ENCODE data around the gene FOXP1.

FOXP1 gene

DNA sequence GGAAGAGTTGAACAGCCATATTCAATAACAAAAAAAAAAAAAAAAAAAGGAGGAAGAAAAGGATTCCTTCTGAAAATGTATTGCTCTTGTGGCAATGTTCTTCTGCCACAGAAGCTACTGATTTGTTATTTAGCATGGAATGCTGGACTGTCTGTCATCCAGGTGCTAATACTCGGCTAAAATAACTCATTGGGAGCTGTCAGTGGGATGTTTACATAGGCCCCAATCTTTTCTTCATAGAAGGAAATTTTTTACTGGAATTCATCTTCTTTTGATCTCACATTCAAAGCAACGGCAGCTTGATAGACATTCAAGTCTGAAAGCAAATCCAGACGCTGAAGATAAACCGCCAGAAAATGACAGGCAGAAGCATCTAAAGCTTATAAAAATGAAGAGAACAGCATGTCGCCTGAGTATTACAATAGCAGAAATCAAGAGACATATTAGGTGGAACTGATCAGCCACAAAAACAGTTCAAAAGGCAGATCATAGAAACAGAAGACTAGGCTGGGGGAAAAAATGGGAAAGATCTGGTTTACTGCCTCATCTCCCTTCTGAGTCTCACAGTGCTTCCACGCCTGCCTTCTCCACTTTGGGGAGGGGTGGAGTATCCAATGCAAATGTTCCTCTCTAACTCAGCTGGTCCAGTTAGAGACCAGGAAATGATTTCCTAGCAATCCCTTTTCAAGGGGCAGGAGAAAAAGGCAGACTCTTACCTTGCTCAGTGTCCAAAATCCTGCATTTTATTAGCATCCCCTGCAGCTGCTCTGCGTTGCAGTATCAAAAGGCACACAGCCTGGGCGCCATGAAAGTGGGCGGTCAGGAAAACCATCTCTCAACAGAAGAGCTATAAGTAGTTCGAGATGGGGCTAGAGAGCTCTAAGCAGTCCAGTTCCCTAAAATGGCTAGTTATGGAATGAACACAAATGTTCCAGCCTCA, 451.9 kb downstream of the FOXP1 start:
- DNase-seq, result no peak

DNA sequence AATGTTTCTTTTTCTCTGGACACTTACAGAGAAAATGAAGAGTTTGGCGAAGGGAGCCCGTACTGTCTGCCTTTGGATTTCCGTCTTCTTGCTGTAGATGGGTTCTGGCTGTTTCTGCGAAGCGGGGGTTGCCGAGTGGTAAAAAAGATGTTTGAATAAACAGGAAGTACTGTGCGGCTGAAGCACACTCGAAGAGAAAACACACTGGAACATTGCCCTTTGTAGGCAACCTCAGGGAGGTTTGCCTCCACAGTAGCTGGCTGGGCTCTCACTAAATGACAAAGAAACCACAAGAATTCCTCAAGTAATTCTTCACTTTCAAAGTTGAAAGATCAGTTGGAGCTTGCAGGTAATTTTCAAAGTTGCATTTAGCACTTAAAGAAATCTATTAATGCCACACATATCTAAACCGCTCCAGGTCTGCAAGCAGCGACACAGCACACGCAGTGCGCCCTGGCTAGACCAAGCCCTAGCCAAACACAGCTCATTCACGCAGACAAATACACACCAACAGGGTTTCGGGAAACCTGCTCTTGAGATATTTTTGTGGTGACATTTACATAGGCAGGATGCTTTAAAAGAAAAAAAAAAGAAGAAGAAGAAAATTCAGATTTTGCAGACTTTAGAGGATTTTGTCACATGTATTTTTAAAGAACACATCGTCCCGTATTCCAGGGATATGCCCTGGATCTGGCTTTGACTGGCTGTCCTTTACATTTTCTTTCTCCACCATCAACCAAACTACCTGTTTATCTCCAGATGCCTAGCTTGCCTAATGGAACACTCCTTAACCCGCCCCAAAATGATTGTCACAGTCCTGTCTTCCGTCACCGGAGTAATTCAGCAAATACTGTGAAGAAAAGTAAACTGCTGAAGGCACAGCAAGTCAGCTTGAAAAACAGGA, 452.8 kb downstream of the FOXP1 start:
- peak; percentile 62 to 72 for DNase-seq

DNA sequence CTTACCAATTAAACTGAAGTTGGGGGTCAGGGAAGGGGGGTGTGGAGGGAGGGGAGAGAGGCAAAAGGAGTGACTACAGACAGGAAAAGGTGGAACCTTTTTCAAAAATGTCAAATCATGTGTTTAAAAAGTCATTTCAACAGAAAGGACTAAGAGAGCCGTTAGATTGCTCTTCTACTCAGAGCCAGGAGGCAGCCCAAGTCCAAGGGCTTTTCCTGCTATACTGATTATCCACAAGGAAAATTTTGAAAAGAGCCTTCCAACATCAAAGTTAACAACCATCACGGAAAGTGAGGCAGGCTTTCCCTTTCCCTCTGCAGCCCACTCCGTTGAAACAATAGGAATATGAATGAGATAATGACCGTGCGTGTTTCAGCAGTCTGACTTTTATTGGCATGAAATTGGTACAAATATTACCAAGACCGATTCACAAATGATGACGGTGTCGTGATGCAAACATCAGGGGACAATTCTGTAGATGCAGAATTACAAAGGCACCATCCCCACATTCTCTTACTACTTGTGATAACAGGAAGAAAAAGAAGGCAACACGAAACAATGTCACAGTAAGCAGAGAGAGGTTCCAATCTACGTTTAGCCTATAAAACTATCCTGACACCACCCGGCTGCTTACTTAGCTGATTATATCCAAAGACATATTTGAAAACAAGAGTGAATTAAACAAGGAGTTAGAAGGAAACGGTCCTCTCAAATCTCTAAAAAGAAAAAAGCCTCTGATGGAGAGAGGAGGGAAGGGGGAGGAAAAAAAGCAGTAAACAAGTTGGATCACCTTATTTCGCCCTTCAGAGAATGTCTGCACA, 453.7 kb downstream of the FOXP1 start:
- DNase-seq, result peak in 1 of 2 donors; percentile 43

DNA sequence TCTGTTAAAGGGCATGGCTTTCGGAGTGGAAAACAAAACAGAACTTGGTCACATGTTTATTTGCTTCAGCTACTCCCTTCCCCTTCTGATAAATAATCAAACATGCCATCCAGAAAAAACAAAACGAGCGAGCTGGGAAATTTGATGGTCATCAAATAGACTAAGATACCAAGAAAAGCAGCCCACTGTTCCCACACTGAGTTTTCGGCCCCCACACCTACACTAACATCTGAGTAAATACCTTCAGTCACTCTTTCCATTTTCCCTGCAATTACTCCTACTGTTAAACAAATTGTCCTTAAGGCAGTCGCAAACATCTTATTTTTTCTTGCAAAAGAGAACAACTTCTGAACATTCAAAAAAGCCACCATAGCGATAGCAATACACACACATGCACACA, 454.6 kb downstream of the FOXP1 start:
- peak in 1 of 2 donors; percentile 59 for DNase-seq

DNA sequence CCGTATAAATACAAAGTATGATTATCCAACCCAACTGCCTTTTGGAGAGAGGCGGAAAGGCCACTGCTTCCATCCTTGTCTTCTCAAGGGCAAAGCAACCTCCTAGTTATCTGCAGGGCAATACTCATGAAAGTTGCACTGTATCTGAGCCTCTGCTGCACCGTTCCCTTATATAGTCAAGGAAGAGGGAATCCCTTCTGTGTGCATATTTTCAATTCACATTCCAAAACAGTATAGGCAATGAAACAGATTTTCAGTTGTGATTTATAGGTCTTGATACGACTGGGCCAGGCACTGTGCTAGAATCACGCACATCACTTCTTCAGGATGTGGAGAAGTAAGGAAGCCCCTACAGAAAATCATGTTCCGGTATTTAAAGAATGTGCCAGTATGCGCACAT, 455.7 kb downstream of the FOXP1 start:
- no peak for DNase-seq

DNA sequence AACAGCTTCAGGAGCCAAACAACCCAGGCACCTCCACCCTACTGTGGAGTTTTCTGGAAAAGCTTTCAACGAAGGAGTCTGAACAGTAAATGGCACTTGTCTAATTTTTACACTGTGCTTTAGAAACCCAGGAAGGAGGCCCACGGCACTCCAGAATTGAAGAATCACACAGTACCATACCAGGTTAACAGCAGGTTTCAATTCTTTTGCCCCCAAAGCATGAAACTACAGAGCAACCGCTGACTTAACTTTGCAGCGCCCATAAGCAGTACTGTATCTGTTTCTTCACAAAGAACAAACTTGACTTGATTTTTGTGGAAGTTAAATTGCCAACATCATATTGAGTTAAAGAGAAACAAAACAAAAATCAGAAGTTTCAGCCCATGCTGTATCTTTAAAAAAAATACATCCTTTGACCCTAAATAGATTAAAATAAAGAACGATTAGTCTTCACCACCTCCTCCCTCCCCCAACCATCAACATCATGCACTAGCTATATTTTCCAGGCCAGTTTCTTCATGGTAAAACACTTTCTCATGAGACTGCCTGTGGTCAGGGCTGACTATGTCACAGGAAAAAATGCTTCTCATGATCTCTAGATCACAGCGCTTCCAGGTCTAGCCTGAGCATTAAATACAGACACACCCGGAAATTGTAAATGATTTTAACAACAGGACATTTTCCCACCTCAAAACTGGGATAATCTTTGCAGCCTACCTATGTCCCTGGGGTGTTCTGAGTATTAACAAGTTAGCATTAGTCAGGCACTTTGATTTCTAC, 456.3 kb downstream of the FOXP1 start:
- peak; percentile 22 to 58 for DNase-seq

DNA sequence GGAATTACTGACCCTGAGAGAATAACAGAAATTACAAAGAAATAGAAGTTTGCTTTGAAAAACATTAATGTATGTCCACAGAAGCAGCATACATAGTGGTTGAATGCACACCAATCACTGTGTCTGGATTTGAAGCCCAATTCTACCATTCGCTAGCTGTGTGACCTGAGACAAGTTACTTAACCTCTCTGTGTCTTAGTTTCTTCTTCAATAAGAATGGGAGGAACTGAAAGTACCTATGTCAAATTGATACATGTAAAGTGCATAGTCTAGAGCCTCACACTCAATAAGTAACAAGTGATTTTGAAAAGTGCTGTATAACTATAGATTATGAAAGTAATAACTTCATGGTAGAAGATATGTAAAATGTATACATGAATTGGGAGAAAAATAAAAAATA, 457.8 kb downstream of the FOXP1 start:
- DNase-seq, result no peak

DNA sequence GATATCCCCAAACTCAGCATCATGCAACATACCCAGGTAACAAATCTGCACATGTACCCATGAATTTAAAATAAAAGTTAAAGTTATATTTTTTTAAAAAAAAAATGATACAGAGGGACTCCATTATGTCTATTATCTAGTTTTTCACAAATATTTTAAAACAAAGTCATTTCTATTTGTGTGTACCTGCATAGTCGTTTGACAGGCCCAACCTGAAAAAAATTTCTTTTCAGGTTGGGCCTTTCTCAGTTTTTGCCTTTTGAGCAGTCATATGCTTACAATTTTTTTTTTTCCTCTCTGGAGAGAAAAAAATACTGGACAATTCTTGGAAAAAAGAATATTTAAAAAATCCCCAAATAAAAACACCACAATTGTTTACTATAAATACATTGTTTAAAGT, 459.5 kb downstream of the FOXP1 start:
- no peak for DNase-seq

DNA sequence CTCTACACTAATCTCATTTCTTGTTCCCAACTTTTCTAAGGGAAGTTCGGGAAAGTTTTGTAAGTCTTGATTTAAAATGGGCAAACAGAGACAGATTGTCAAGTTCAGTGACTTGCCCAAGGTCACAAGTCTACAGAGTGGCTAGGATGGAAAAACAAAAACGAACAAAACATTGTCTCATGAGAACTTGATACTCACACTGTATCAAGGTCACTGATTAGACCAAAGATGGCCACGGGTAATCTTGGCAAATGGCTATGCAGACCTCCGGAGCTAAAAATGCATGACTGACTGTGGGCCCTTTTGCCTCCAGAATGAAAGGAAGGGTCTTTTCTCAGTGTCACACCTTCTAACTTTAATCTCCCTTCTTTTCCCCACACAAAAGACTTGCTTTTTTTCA, 460.9 kb downstream of the FOXP1 start:
- DNase-seq, result no peak

DNA sequence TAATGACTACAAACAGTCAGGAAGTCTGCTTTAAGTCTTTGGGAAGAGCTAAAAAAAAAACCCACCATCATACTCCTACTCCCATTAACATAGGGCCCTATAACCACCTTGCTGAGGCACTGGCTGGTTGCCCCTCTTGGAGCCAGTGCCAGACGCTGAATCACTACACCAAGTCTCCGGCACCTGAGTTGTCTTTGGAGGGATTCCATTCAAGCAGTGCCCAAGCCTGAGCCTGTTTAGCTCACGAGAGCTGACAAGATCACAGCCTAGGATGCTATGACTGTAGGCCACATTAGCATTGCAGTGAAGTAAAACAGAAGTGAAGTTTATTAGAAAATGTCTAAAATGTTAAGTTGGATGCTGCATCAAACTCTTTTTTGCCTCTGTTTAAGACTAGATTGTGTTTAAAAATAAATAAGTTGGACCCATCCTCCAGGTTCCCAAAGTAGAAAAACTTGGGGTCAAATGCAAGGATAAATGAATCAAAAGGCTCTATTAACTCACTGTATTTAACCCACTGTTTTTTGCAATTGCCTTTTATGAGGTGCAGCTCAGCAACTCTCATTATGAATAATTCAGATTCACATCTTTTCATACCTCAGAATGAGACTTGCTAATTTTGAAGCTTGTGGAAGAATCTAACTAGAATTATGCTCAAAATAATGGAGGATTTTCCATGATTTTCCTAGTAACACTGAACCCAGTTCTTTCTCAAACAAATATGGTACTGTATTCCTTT, 461.9 kb downstream of the FOXP1 start:
- DNase-seq, result no peak

DNA sequence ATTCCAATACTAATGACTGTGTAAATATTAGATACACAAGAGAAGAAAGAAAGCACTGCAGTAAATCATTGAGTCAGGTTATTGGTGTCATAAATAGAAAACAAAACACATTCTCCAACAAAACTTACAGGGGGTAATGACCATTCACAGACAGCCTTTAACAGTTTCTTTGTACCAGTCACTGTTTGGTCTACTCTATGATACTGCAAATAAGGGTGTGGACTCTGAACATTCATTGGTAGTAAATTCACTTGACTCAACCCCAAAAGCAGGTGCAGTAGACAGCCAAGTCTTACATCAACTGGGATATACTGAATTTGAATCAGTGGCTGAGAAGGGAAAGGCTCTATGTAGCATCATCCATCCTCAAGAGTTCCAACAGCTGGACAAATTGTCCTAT, 463.5 kb downstream of the FOXP1 start:
- DNase-seq, result no peak

DNA sequence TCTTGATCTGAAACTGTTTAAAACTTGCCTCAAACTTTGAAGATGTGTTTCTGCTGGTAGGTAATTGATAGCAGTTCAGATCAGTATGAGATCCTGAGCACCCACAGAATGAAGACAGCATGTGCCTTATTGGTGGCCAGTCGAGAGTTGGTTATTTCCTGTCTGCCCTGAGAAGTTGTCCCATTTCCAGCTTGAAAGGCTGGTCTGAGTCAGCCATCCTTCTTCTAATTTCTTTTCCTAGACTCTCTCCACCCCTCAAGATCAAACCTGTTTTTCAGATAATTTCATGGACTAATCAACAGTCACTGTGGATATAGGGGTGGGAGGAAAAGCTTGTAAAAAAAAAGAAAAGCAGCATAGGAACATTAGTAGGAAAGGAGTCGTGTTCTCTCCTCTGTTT, 464.4 kb downstream of the FOXP1 start:
- DNase-seq, result no peak

DNA sequence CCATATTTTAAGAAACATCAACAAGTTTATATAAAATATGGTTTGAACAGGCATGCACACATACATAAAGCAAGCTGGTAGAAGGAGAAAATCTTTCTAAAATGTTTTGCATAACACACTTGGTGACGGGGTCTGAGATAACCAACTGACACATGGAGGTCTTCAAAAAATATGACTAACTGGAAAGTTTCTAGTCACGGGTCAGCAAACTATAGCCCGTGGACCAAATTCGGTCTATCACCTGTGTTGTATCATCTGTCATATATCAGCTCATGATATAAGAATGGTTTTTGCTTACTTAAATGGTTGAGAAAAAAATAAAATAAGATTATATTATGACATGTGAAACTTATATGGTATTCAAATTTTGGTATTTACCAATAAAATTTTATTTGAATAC, 465.1 kb downstream of the FOXP1 start:
- no peak for DNase-seq

DNA sequence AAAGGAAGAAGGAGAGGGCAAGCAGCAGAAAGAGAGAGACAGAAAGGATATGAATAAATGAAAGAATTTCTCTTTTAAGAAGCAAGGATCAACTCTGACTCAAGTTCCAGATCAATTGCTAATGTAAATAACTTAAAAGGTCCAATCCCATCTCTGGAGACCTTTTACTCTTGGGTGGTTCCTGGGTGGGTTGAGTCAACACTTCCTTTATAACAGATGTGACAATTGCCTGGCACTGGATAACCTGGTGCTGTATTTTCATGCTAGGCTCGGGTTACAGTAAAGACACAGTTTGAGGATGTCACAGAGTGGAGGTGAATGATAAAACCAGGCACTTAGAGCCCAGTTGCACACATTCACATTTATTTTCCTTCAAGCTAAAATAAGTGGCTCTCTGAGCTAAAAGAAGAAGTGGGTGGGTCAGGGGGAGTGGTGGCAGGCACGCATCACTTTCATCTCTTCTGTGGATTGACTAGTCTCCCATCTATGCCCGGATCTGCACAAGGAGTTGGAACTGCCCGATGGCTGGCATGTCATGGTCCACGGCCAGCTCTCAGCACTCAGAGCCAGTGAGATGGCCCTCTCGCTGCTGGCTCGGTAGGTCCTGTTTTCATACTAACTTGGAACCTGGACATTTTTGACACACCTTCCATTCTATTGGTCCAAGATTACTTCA, 465.8 kb downstream of the FOXP1 start:
- DNase-seq, result no peak

DNA sequence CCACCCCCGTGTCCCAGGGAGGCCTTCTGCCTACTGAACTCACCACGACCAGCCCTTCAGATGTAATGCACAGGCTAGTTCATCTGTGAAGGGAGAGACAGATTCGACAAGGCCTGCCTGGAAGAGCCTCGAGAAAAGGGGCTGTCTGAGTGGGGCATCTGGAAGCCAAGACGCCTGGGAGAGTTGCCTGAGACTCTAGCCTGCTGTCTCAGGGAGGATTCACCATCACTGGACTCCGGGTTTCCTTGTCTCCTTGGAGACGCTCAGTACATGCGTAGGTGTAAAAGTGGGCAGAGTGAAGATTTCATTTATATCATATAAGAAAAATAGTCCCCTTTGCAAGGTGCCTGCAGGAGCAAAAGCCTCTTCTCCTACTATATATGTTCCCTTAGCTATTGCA, 468.9 kb downstream of the FOXP1 start:
- DNase-seq, result no peak

DNA sequence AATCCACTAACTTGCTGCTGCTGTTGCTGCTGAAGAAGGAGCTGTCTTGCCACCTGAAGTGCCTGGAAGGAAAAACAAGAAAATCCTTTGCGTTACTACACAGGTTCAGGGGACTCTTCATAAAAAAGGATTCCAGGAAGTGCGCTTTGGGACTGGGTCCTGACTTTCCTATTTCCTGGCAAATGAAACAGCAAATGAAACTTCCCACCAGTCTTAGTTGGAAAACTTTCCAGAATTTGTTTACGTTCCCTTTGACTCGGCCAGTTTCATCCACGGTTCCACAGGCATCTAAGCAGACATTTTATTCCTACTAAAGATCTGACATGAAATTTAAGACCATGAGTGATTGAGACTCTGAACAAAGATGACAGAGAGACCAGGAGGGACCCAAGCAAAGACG, 471.0 kb downstream of the FOXP1 start:
- DNase-seq, result no peak

DNA sequence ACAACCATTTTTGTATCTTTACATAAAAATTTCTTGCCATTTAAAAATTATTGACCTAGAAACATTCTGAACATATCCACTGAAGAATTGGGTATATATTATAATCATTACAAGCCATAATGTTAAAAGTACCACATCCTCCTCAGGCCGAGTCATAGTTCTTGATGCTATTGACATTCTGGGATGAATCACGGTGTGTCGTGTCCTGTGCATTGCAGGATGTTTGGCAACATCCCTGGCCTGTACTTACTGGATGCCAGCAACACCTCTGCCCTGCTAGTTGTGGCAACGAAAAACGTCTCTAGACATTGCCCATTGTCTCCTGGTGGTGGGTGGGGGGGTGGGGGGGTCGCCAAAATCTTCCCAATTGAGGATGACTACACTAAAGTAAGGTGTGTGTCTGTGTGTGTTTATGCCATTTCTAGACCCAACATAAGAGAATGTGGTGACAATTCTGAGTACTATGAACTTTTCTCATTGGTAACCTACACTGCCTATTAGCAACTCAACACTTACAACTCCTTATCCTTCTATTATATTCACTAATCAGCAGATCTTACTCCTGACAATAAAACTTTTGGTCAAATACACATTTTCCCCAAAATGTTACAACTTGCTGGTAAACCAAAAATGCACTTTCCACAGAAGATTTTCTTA, 471.6 kb downstream of the FOXP1 start:
- DNase-seq, result no peak

DNA sequence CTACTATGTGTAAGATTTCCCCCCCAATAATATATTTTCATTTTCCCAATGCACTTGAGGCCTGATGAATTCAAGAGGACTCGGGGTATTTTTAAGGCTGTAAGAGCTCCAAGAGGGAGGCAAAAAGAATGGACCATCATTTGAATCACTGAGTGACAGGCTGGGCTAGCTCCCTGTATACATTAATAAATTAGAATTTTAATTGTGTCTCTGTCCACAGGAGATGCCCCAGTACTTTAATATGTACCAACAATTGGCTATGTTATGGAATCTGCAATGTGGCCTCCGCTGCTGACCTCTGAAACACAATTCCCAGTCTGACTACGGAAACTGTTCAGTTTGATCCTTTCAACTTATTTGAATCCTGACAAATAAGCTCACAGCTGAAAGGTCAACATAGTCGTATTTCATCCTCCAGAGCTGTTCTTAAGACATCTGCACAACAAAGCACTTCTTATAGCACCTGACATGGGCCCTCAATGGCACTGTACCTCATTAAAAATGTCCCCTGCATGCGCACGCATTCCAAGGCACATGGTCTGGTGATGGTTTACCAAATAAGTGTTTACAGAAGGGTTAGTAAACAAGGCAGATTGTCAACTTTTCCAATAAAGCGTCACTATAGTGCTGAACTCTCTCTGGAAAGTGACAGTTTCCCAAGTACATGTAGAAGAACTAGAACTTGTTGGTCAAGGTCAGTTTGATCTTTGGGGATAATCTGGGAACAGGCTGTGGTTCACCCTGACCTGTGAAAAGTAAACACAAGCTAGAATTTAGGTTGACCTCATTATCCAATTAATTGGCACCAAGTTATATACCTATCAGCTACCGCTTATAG, 472.9 kb downstream of the FOXP1 start:
- no peak for DNase-seq

DNA sequence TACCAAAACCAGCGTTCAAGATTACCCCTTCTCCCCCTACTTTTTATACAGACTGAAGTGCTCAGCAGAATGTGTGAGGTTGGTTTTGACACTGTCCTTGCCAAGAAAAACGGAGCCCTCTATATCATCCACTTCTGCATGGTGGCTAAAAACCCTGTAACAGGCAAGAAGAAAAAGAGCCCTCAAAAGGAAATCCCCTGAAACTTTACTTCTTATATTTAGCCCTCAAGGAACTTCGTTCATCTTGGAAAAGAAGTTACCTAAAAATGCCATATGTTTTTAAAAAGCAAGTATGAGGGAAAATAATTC, 473.6 kb downstream of the FOXP1 start:
- DNase-seq, result no peak

Data from stimulated activated CD4-positive, alpha-beta T cell treated with anti-CD3 and anti-CD28 coated beads, Interleukin-2, amount 100 ng/mL, for 24 hours (primary cell).